ENCODE results near the gene ABTB2.

- TF ChIP-seq CTCF (IDR thresholded peaks at IDR 0.05; ENCODE audit: poor library complexity): no peak
- TF ChIP-seq EZH2 (IDR thresholded peaks at IDR 0.05; ENCODE audit: borderline replicate concordance): no peak
- no peak for TF ChIP-seq EZH2phosphoT487 (IDR thresholded peaks at IDR 0.05; ENCODE audit: low read depth, severe bottlenecking, unreplicated experiment)
Measured at GRCh38 chr11:34154059-34154875, 203.5 kb downstream of the ABTB2 start.
